Erythroblast (primary cell): ENCODE measurements around the gene CLCN5.

Experiments used
- GATA1 ChIP-seq: IDR thresholded peaks from 2 replicates; pipeline ENCODE4 v1.6.1; 2011; ENCODE audit warnings: low read depth, mild to moderate bottlenecking, control low read depth, low read length, moderate library complexity
- POLR2A ChIP-seq: IDR thresholded peaks from 2 replicates; pipeline ENCODE4 v1.6.1; 2011; ENCODE audit warnings: mild to moderate bottlenecking, low read length

GRCh38 chrX:50111742-50112141, 189.3 kb downstream of the CLCN5 start:
- no peak for TF ChIP-seq POLR2A
- TF ChIP-seq GATA1 = no peak
